Measurements from ENCODE around the gene GALNT10.

Gene GALNT10

GRCh38 chr5:154342963-154343362 lies 152.4 kb downstream of the GALNT10 start:
- TF ChIP-seq SP1 (IDR thresholded peaks at IDR 0.05) (no peak), ARNT (IDR thresholded peaks at IDR 0.05) (no peak), ZNF384 (IDR thresholded peaks at IDR 0.05) (no peak), FOXA1 (IDR thresholded peaks at IDR 0.05) (no peak), ELF4 (IDR thresholded peaks at IDR 0.05) (no peak), HDGF (IDR thresholded peaks at IDR 0.05; ENCODE audit: borderline replicate concordance) (no peak), TARDBP (IDR thresholded peaks at IDR 0.05) (no peak), FOXM1 (IDR thresholded peaks at IDR 0.05; ENCODE audit: borderline replicate concordance) (no peak), CTBP1 (IDR thresholded peaks at IDR 0.05; ENCODE audit: borderline replicate concordance) (no peak), SUZ12 (IDR thresholded peaks at IDR 0.05) (no peak), L3MBTL2 (conservative IDR thresholded peaks at IDR 0.05) (no peak), LEF1 (IDR thresholded peaks at IDR 0.05; ENCODE audit: borderline replicate concordance) (no peak)
- CTCF ChIA-PET, result interaction anchor here (1.0 kb wide), 1 partner anchor 12 kb away, joined by 5 read pairs; no protein-coding TSS in a partner anchor
- POLR2A ChIA-PET, result no interaction called here
- DNase-seq (ENCODE audit: extremely low spot score), result no peak

- POLR2A ChIA-PET, result no interaction called here
- CTCF ChIA-PET, result no interaction called here
- TF ChIP-seq FOXA1 (IDR thresholded peaks at IDR 0.05), result no peak
- TF ChIP-seq CTBP1 (IDR thresholded peaks at IDR 0.05; ENCODE audit: borderline replicate concordance), result no peak
- no peak for TF ChIP-seq HDGF (IDR thresholded peaks at IDR 0.05; ENCODE audit: borderline replicate concordance)
- TF ChIP-seq SUZ12 (IDR thresholded peaks at IDR 0.05), result no peak
- TF ChIP-seq TARDBP (IDR thresholded peaks at IDR 0.05), result no peak
- TF ChIP-seq ELF4 (IDR thresholded peaks at IDR 0.05), result no peak
- no peak for TF ChIP-seq NFRKB (IDR thresholded peaks at IDR 0.05)
- no peak for TF ChIP-seq SP1 (IDR thresholded peaks at IDR 0.05)
- no peak for TF ChIP-seq L3MBTL2 (conservative IDR thresholded peaks at IDR 0.05)
- no peak for TF ChIP-seq LEF1 (IDR thresholded peaks at IDR 0.05; ENCODE audit: borderline replicate concordance)
- no peak for TF ChIP-seq BHLHE40 (IDR thresholded peaks at IDR 0.05; ENCODE audit: borderline replicate concordance)
- no peak for DNase-seq (ENCODE audit: extremely low spot score)
Observed at GRCh38 chr5:154344461-154344860, 153.9 kb downstream of the GALNT10 start.

- no peak for DNase-seq (ENCODE audit: extremely low spot score)
- no peak for TF ChIP-seq ELF4 (IDR thresholded peaks at IDR 0.05)
- no peak for TF ChIP-seq TARDBP (IDR thresholded peaks at IDR 0.05)
- TF ChIP-seq PKNOX1 (IDR thresholded peaks at IDR 0.05), result no peak
- no peak for TF ChIP-seq BHLHE40 (IDR thresholded peaks at IDR 0.05; ENCODE audit: borderline replicate concordance)
- TF ChIP-seq CTBP1 (IDR thresholded peaks at IDR 0.05; ENCODE audit: borderline replicate concordance), result no peak
- TF ChIP-seq NFRKB (IDR thresholded peaks at IDR 0.05), result no peak
- no peak for TF ChIP-seq L3MBTL2 (conservative IDR thresholded peaks at IDR 0.05)
- TF ChIP-seq ARNT (IDR thresholded peaks at IDR 0.05), result no peak
- no peak for TF ChIP-seq ZNF384 (IDR thresholded peaks at IDR 0.05)
- no peak for TF ChIP-seq FOXM1 (IDR thresholded peaks at IDR 0.05; ENCODE audit: borderline replicate concordance)
- TF ChIP-seq HDGF (IDR thresholded peaks at IDR 0.05; ENCODE audit: borderline replicate concordance), result no peak
- no peak for TF ChIP-seq FOXK2 (IDR thresholded peaks at IDR 0.05)
- no peak for TF ChIP-seq SUZ12 (IDR thresholded peaks at IDR 0.05)
- TF ChIP-seq FOXA1 (IDR thresholded peaks at IDR 0.05), result no peak
- TF ChIP-seq SP1 (IDR thresholded peaks at IDR 0.05), result no peak
- ChIA-PET POLR2A (no interaction called here), CTCF (no interaction called here)
Observed at GRCh38 chr5:154345255-154345952, 154.9 kb downstream of the GALNT10 start.

- TF ChIP-seq ZNF384 (IDR thresholded peaks at IDR 0.05) (no peak), SUZ12 (IDR thresholded peaks at IDR 0.05) (no peak), HDGF (IDR thresholded peaks at IDR 0.05; ENCODE audit: borderline replicate concordance) (no peak), FOXK2 (IDR thresholded peaks at IDR 0.05) (no peak), BHLHE40 (IDR thresholded peaks at IDR 0.05; ENCODE audit: borderline replicate concordance) (no peak), TARDBP (IDR thresholded peaks at IDR 0.05) (no peak), FOXA1 (IDR thresholded peaks at IDR 0.05) (no peak), CTBP1 (IDR thresholded peaks at IDR 0.05; ENCODE audit: borderline replicate concordance) (no peak), L3MBTL2 (conservative IDR thresholded peaks at IDR 0.05) (no peak), NFRKB (IDR thresholded peaks at IDR 0.05) (no peak), PKNOX1 (IDR thresholded peaks at IDR 0.05) (no peak), FOXM1 (IDR thresholded peaks at IDR 0.05; ENCODE audit: borderline replicate concordance) (no peak), LEF1 (IDR thresholded peaks at IDR 0.05; ENCODE audit: borderline replicate concordance) (no peak), ARNT (IDR thresholded peaks at IDR 0.05) (no peak), SP1 (IDR thresholded peaks at IDR 0.05) (no peak)
- no peak for DNase-seq (ENCODE audit: extremely low spot score)
- CTCF ChIA-PET, result no interaction called here
- POLR2A ChIA-PET, result no interaction called here
Observed at GRCh38 chr5:154346427-154346826, 155.9 kb downstream of the GALNT10 start.

- no peak for DNase-seq (ENCODE audit: extremely low spot score)
- CTCF ChIA-PET, result no interaction called here
- POLR2A ChIA-PET, result no interaction called here
- no peak for TF ChIP-seq BHLHE40 (IDR thresholded peaks at IDR 0.05; ENCODE audit: borderline replicate concordance)
- TF ChIP-seq ARNT (IDR thresholded peaks at IDR 0.05), result no peak
- TF ChIP-seq HDGF (IDR thresholded peaks at IDR 0.05; ENCODE audit: borderline replicate concordance), result no peak
- TF ChIP-seq TARDBP (IDR thresholded peaks at IDR 0.05), result no peak
- TF ChIP-seq NFRKB (IDR thresholded peaks at IDR 0.05), result no peak
- TF ChIP-seq FOXK2 (IDR thresholded peaks at IDR 0.05), result no peak
- no peak for TF ChIP-seq PKNOX1 (IDR thresholded peaks at IDR 0.05)
- TF ChIP-seq ELF4 (IDR thresholded peaks at IDR 0.05), result no peak
- no peak for TF ChIP-seq L3MBTL2 (conservative IDR thresholded peaks at IDR 0.05)
- TF ChIP-seq SUZ12 (IDR thresholded peaks at IDR 0.05), result no peak
- TF ChIP-seq ZNF384 (IDR thresholded peaks at IDR 0.05), result no peak
- TF ChIP-seq CTBP1 (IDR thresholded peaks at IDR 0.05; ENCODE audit: borderline replicate concordance), result no peak
- no peak for TF ChIP-seq SP1 (IDR thresholded peaks at IDR 0.05)
- TF ChIP-seq LEF1 (IDR thresholded peaks at IDR 0.05; ENCODE audit: borderline replicate concordance), result no peak
- no peak for TF ChIP-seq FOXA1 (IDR thresholded peaks at IDR 0.05)
- no peak for TF ChIP-seq FOXM1 (IDR thresholded peaks at IDR 0.05; ENCODE audit: borderline replicate concordance)
Observed at GRCh38 chr5:154349626-154350264, 159.2 kb downstream of the GALNT10 start.
